ENCODE results near the gene RDH14.

Gene RDH14

DNA sequence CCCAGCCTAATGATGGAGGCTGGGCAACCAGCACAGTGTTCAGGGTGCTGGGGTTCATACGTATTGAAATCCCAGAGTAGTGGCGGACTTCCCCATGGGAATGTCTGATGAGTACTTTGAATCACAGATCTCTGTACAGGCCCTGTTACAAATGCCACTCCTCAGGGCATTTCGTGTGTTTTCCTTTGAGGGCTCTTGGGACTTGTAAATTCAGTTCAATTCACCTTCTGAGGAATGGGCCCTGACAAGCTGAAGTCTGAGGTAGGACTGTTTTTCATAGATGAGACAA is 288 bp upstream of the RDH14 start:
- DNase-seq: no peak

DNA sequence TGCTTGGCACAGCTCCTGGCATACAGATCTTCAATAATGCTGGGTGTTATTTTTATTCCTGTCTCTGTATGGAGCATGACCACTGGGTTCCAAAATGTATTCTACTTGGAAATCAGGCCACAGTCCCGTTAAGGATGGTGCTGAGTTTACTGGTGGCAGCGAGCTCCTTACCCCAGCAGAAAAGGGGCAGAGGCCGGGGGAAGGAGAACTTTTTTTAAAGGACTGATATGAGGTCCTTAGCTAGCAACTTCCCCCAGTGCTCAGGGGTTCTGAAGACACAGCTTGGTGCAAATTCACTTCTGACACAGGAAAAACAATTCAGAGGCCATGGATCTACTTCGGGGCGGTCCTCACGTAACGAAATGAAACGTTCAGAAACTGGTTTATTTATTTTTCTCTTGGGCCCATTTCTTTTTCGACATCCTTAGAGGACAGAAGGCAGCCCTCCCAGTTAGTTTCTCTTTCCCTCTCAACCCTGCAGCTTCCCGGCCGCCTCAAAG is 872 bp downstream of the RDH14 start:
- DNase-seq: peak; percentile 37 to 44

DNA sequence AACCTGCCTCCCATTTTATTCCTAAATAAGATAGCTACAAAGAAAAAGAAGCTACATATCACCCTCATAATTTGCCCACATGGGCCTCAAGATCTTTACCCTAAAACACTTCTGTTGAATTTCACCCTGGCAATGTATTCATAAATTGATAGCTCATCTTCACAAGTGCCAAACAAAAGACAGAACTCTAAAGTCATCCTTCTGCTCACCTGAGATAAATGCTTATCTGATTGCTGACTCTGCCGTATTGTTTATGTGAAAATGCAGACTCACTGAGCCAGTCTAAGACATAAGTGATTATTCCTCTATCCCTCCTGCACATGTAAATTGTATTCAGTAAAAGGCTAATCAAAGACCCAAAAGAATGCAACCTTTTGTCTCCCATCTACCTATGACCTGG is 2.0 kb downstream of the RDH14 start:
- DNase-seq: no peak

DNA sequence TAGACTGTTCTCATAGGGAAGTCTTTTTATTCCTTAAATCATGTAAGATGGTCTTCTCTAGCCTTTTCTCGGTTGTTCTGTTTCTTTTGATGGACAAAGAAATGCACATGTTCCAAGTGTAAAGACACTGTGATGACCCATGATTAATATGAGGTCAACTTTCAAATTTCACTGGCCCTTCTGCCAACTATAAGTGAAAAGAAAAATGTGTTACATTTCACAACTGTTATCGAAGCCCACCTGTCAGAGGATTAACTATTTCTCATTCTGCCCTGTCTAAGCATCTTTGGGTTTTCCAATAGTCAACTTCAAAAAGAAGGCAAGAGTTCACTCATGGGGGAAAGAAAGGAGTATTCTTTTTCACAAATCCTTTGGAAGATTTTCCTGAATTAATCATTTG is 3.3 kb downstream of the RDH14 start:
- DNase-seq: no peak

DNA sequence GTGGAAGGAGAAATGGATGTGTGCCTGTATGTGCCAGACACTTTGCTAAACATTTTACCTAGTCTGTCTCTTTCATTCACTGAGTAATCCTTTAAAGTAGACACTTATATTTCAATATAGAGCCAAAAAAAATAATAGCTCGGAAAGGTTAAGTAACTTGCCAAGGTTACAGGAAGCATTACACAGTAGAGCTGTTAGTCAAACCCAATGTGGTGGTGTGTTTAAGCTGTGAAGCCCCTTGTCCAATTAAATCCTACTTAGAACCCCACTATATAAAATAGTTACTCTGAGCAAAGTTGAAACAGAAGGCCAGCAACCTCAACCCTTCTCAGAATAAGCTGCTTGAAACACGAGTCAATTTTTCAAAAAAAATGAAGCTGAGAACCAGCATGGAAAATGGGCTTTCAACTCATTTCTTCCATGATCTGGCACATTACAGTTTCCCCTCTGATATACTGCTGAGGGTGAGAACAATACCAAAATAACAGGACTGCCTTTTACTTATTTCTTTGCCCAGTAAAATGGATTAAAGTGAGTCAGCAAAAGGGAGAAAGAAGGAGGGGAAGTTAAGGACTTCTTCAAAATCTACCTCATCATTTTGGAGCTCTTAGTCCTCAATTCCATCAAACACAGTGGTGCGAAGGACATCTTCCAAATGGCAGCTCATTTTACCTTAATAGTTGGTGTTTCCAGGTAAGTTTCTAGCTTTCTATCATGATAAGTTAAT is 7.9 kb downstream of the RDH14 start:
- DNase-seq: no peak

DNA sequence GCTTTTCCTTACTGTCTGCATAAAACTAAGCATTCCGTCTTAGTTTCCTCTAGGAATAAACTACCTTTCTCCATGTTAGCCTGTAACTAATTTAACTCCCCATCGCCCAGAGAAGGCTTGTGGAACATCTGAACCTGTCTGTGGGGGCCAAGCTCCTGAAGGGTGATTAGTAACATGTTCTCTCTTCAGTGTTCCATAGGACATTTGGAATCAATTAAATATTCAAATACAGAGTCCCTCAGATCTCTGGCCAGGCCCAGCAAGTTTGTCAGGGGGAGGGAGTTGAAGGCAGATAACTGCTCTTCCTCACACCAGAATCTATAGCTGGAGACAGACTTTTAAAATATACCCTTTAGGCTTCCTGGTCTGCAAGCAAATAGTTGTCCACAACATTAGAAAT is 8.8 kb downstream of the RDH14 start:
- DNase-seq: no peak

DNA sequence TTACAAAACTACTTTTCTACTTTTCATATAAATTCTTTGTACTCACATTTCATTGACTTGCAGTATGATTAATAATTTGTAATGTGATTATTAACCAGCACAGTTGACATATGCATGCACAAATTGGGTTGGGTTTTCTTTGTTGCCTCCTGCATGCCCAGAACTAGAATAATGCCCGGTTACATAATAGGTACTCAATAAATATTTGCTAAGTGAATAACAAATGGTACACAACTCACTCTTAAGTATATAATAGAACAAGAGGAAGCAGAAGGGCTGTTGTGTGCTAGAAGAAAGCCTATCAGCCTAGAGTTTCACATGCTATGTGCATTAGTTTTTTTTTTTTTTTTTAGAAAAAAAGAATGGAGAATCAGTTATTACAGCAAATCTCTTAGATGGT is 9.3 kb downstream of the RDH14 start:
- no peak for DNase-seq

DNA sequence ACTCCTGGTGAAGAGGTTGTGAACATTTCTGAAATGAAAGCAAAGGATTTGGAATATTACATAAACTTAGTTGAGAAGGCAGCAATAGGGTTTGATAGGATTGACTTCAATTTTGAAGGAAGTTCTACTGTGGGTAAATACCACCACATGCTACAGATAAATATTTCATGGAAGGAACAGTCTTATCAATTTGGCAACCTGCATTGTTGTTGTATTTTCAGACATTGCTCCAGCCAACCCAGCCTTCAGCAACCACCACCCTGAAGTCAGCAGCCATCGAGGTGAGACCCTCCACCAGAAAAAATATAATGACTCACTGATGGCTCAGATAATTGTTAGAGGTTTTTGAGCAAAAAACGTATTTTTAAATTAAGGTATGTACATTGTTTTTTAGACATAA is 10.0 kb downstream of the RDH14 start:
- DNase-seq: no peak

DNA sequence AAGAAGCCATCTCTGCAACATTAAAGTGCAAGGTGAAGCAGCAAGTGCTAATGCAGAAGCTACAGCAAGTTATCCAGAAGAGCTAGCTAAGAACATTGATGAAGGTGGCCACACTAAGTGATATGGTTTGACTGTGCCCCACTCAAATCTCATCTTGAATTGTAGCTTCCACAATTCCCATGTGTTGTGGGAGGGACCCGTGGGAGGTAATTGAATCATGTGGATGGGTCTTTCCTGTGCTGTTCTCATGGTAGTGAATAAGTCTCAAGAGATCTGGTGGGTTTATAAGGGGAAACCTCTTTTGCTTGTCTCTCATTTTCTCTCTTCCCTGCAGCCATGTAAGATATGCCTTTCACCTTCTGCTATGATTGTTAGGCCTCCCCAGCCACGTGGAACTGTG is 11.4 kb downstream of the RDH14 start:
- DNase-seq: no peak

DNA sequence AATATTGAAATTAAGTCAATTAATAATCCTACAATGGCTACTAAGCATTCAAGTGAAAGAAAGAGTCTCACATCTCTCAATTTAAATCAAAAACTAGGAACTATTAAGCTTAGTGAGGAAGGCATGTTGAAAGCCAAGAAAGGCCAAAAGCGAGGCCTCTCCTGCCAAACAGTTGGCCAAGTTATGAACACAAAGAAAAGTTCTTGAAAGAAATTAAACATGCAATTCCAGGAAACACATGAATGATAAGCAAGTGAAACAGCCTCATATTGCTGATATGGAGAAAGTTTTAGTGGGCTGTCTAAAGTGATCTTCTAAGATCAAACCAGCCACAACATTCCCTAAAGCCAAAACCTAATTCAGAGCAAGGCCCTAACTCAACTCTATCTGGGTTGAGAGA is 11.8 kb downstream of the RDH14 start:
- no peak for DNase-seq

DNA sequence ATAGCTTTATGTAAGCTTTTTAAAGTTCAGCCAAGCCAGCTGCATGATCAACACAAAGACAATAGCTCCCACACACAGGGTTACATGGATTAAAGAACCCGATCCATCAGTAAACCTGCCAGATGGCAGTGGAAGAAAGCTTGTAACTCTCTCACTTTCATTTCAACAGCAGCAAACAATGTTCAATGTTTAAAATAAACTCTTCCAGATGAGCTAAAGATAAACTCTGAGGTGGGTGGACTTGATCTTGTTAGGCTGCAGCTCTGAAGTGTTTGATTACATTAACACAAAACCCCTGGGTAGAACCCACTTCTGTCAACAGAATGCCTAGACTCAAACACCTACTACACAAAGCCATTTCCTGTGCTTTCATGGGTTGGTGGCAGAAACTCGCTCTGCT is 13.9 kb downstream of the RDH14 start:
- DNase-seq: no peak

DNA sequence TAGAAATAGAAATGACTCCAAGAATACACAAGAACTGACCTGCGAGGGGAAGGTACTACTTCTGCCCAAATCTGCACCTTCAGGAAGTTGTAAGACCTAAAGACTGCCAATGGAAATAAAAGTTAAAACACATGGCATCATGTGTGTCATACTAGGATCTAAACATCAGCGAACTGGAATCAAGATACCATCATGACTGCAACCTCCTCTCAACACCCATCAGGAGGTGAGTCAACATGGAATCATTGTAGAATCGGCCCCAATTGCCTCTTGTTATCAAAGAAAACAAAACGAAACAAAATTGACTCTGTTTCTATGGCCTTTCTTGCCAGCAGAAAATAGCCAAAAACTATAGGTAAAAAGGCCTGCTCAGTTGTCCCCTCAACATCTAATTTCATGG is 15.1 kb downstream of the RDH14 start:
- no peak for DNase-seq

DNA sequence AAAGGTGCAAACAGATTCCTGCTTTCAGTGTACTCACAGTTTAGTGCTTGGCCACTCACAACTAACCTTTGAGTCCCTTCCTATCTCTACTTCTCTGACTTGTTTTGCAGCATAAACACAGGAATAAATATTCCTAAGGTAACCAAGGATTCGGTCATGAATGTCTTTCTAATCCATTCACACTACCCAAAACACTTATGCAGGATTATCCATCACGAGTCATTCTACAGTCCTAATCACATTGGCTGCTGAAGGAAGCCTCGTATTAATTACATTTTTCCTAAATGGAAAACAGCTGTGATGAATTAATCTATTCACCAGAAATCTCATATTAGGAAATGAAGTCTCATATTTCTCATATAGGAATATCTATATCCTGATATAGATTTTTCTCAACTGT is 16.3 kb downstream of the RDH14 start:
- DNase-seq: no peak

DNA sequence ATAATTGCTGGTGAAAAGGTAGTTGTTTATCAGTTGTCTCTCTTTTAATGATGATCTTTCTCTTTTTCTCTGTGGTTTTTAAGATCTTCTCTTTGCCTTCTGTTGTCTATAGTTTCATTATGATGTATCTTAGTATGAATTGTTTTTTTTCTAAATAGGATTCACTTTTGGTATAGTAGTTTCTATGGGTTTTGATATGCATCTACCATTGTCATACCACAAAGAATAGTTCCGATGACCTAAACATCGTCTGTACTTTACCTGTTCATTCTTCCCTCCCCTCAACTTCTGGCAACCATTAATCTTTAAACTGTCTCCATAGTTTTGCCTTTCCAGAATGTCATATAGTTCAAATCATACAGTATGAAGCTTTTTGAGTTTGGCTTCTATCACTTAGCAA is 19.6 kb downstream of the RDH14 start:
- no peak for DNase-seq

DNA sequence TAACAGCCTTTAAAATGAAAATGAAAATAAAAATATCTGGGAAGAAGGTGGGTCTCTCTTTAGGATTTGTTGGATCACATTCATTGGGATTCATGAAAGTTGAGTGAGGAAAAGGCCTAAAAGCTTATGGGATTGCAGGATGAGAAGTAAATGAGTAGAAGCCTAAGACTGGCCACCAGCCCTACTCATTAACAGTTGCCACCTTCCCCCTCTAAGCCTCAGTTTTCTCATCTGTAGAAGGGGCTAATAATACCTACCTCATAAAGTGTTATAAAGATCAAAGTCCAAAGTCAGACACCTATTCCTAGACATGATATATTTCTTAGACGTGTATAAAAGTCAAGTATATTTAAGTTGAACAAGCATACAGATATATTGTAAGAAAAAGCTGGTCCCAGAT is 23.8 kb downstream of the RDH14 start:
- no peak for DNase-seq

DNA sequence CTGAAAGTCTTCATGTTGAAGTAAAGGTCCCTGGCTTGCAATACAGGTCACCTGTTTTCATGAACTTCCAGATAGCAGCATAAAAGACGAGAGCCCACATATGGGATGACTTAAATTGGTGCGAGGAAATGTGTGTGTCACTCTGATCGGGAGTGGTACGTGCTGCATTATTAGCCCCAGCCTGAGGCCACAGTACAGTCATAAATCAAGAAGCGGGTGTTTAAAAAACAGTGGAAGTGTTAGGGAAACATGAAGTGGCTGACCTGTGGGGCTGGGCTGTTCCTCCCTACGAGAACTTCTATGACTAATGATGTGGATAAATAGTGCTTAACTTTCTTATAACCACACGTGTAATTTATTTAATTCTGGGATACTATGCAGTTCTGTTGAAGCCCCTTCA is 24.4 kb downstream of the RDH14 start:
- no peak for DNase-seq

DNA sequence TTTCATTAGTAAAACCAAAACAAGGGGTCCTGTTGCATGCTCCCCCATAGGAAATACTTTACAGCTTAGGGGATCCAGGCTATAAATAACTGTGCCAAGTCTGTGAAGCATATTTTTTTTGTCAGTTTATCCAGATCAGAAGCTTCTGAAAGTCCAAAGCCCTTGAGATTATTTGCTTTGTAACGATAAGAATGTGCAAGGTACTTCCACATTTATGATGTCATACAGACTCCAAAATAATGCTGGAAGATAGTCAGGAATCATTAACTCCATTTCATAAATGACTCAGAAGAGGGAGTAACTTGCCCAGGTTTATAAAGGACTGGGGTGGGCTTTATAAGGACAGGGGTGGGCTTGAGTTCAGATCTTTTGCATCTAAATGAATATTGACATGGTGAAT is 29.3 kb downstream of the RDH14 start:
- no peak for DNase-seq

DNA sequence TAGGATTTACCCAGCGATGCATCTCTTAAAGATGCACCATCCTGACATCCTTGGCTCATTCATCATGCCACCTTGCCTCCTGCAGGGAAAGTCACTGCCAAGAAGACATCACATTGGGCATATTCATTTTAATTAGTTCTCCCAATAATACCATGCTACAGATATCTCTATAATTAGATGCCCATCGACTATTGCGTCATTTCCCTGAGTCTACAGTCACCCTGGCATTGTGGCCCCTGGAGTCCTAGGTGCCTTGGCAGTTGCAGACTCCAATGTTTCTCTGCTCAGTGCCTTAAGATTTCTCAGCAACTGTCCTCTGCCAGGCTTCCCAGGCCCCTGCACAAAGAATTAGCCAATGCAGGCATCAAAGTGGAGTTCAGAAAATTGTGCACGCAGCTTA is 32.6 kb downstream of the RDH14 start:
- DNase-seq: no peak

DNA sequence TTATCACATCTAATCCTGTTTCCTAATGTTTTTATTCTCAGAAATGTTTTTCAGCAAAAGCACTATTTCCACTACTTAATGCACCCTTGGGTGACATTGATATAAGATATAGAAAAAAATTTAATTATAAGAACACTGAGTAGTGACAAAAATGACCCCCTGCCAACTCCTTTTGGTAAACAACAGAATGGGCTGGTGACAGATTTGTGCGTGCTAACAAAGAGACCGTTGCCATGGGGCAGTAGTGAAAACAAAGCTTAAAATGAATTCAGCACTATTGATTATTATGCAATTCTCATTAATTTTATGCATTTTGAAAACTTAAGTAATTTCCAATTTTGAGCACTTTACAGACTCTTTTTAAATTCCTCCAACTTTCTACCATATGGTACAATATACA is 33.1 kb downstream of the RDH14 start:
- DNase-seq: no peak

DNA sequence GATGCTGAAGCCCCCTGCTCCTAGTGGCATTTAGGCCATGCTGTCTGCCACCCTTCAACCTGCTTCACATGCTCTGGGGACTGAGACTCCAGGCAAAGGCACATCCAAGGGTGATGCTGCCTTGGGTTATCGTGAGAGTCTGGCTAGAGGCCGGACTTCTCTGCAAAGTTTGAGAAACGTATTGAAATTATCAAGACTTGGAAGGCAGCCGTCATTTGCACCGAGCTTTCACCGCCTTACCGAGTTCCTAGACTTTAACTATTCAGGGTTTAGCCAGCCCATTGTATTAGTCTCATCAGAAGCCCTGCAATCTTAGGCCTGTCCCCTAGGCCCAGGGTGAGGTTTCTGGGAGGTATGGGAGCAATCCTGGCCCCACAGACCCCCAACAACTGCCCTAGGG is 34.0 kb downstream of the RDH14 start:
- DNase-seq: no peak

DNA sequence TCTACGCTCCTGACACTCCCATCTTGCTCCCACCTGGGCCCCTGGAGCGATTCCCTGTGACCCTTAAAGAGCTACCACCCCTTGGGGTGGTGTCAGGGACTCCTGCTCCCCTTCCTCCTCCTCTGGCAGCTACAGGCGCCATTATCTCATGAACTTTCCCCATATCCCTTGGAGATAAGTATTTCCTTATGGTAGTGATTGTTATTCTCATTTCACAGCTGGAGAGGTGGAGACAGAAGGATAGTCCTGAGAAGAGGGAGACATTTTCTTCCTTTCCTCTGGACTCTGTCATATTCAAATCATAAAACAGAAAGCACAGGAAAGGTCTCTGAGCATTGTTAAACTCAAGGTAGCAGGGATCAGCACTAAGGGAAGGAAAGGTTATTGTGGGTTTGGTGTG is 34.6 kb downstream of the RDH14 start:
- DNase-seq: no peak

DNA sequence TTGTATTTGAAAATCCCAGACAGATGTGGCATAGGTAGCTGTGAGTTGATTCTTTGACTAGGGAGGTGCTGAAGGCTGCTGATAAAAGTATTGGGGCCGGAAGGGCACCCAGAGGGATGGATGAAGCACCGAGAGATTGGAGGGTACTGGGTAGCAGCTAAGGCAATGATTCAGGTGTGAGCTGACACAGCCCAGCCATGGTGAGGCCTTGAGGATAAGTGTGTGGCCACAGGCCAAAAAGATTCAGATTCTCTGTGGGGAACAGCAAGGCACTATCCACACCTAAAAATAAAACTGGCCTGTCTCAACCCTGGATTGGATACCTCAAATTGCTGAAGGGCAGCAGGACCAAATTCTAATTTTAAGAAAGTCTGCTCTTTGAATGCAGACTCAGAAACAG is 35.2 kb downstream of the RDH14 start:
- DNase-seq: no peak

DNA sequence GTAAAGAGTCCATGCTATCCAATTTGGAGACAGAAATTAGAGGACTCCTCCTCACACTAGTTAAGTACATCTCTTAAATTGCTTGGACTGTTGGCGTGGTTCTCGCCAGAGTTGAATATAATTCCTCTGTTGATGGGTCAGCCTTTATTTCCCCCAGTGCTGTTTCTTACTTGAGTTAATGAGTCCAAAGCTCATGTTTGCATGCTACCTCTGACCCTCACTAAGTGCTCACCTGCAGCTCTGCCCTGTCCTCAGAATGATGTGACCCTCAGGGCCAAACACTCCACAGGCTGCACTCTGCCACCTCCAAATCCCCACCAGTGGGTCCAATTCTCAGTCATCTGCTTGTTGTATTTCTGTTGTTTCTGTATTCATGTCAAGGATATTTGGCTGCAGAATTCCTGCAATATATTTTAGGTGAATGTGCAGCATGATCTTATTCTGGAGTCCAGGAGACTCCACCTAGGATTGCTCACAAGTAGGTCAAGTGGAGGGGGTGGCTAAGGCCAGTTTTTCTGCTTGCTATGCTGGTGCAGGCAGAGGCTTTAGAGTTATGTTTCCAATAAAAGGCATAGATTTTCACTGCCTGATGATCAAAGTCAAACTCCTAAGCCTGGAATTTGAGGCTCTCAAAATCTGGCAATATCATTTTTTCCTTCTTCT is 37.8 kb downstream of the RDH14 start:
- no peak for DNase-seq

DNA sequence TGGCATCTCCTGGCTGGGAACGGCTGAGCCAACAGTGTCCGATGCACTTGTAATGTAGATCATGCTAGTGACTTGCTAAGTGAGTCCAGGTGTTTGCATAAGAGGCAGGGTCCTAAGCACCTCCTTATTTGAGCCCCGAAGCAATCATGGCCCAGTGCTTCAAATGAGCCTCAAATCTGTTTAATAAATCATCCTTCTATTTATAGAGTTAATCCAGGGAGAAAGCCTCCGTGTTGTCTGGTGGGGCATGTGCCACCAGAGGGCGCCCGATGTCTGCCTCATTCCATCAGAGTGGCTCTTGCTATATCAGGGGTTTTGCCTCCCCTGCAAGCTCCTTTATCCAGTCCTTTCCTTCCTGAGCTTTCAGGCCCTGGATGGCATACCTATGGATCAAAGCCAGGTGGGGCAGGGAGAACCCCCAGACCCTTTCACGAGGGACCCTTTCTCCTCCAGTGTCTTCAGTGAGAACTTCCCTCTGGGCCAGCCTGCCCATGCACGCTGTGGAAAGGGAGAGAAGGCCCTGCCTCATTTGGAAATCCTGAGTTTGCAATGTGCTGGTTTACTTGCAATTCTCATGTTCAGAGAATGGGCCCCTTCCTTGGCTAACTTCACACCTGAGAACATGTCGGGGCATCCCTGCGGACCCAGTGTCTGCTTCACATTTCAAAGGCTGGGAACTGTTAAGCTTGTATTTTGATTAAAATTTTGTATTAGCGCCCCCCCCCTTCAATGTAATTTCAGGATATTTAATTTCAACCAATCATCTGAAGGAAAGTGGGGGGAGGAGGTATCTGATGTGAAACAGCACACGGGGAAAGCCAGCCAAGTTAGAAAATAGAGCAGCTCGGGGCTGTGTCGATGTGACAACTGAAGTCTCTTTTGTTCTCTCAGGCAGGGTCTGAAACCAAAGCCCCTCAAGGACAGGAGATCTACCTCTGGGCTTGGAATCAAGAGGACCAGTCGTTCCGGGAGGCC is 39.7 kb downstream of the RDH14 start:
- DNase-seq: peak; percentile 55 to 78

Measured in Kasumi-1 (cell line).